Body of pancreas (tissue), 4 donors: ENCODE measurements around the gene SYNGR1.

Experiments
- POLR2A ChIP-seq, 3 donors: fragments of 450-650 bp; IDR thresholded peaks; one replicate each; pipeline ENCODE4 v1.6.1; 2016; ENCODE audit warnings: antibody characterized with exemption in 3 of 3, mild to moderate bottlenecking in 2 of 3
- TF ChIP-seq, protein P1 (sequence below), 7 experiments: fragments of 450-650 bp in 4 of 7; fragments of 200-600 bp in 3 of 7; sonication (generic) in 3 of 7; IDR thresholded peaks; one replicate each; pipeline ENCODE4 v1.5.1; 2016 to 2019; ENCODE audit warnings: antibody characterized with exemption in 7 of 7

DNA sequence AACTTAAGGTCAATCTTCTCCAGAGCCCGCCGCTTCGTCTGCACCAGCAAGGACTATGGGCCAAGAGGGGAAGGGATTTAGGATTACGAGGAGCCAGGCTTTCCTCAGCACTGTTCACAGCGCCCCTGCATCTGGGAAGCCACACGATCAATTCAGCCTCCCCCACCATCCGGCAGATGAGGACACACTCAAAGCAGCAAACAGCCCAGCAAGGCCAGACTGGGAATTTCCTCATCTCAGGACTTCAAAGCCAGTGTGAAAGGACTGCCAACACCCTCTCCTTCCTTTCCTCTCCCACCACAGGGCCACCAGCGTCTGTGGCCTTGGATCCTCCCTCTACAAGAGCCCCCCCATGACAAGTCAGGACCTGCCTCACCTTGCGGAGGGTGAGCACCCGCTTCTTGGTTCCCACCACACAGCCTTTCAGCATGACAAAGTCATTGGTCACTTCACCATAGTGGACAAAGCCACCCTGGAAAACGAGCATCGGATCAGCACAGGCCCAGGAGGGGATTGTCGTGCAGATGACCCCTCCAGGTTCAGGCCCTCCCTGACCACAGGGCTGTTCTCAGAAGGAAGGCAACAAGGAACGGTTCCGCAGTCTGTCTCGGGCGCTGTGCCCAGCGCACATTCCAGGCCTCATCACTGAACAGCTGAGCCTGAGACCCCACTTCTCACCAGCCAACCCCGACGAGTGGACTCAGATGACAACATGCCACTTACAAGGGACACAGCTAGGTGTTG lies 36.4 kb upstream of the SYNGR1 start:
- TF ChIP-seq, protein P1, sequence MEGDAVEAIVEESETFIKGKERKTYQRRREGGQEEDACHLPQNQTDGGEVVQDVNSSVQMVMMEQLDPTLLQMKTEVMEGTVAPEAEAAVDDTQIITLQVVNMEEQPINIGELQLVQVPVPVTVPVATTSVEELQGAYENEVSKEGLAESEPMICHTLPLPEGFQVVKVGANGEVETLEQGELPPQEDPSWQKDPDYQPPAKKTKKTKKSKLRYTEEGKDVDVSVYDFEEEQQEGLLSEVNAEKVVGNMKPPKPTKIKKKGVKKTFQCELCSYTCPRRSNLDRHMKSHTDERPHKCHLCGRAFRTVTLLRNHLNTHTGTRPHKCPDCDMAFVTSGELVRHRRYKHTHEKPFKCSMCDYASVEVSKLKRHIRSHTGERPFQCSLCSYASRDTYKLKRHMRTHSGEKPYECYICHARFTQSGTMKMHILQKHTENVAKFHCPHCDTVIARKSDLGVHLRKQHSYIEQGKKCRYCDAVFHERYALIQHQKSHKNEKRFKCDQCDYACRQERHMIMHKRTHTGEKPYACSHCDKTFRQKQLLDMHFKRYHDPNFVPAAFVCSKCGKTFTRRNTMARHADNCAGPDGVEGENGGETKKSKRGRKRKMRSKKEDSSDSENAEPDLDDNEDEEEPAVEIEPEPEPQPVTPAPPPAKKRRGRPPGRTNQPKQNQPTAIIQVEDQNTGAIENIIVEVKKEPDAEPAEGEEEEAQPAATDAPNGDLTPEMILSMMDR (IDR thresholded peaks at IDR 0.05) = no peak
- no peak for TF ChIP-seq POLR2A (IDR thresholded peaks at IDR 0.05)
